Choroid plexus epithelial cell (primary cell): ENCODE measurements around the gene EMC10.
A peak's percentile ranks its signal among the peaks of the same experiment; 100 is the strongest.

ENCODE experiments used
- DNase-seq: peaks from one replicate; pipeline ENCODE4 v3.0.0-alpha.2; 2010; ENCODE audit warnings: low read depth
- H3K4me3 ChIP-seq: 2 replicates; pipeline ENCODE4 v1.5.1; 2011; ENCODE audit warnings: low read depth, mild to moderate bottlenecking, control low read depth, low read length, moderate library complexity
- CTCF ChIP-seq: conservative IDR thresholded peaks from 2 replicates; pipeline ENCODE4 v1.5.1; 2011; ENCODE audit warnings: low read depth, mild to moderate bottlenecking, control low read depth, inconsistent platforms, low read length, moderate library complexity

Gene EMC10

GRCh38 chr19:50512112-50512998 is 36.0 kb downstream of the EMC10 start:
- no peak for TF ChIP-seq CTCF
- DNase-seq: no peak
- H3K4me3 ChIP-seq: peak overlapping the region; percentile 90

GRCh38 chr19:50512999-50513745 is 36.9 kb downstream of the EMC10 start:
- no peak for TF ChIP-seq CTCF
- DNase-seq: no peak
- no peak overlapping the region for H3K4me3 ChIP-seq

GRCh38 chr19:50513746-50514345 is 37.5 kb downstream of the EMC10 start, which contains the start of gene ASPDH:
TSS of gene ASPDH (minus strand) at chr19:50513913. CDS start at chr19:50513823, 90 bp downstream.
- no peak for DNase-seq
- TF ChIP-seq CTCF: no peak
- no peak within 1 kb of the TSS for H3K4me3 ChIP-seq

GRCh38 chr19:50514346-50515167 is 38.2 kb downstream of the EMC10 start:
- no peak for TF ChIP-seq CTCF
- no peak for DNase-seq
- H3K4me3 ChIP-seq: no peak overlapping the region

- H3K4me3 ChIP-seq: no peak overlapping the region
- no peak for TF ChIP-seq CTCF
- no peak for DNase-seq
These were observed 38.9 kb downstream of the EMC10 start for GRCh38 chr19:50515168-50515561.

GRCh38 chr19:50516456-50516855 is 40.1 kb downstream of the EMC10 start:
- TF ChIP-seq CTCF: no peak
- no peak for DNase-seq
- no peak overlapping the region for H3K4me3 ChIP-seq
